Gastrocnemius medialis (tissue), 4 donors: ENCODE results near the gene C12orf60.

Source experiments
- CTCF ChIP-seq, 5 experiments: fragments of 450-650 bp in 3 of 5; fragments of 200-600 bp in 2 of 5; sonication (generic) in 2 of 5; IDR thresholded peaks in 4 of 5; conservative IDR thresholded peaks in 1 of 5; 1 replicate in 4 of 5; 2 replicates in 1 of 5; pipeline ENCODE4 v1.5.1; 2016 to 2019; ENCODE audit warnings: antibody characterized with exemption in 5 of 5, mild to moderate bottlenecking in 3 of 5, moderate library complexity in 3 of 5
- POLR2A ChIP-seq, 2 donors: fragments of 450-650 bp; IDR thresholded peaks; one replicate each; pipeline ENCODE4 v1.6.1; 2017; ENCODE audit warnings: antibody characterized with exemption in 2 of 2, mild to moderate bottlenecking in 2 of 2, moderate library complexity in 2 of 2

- no peak for TF ChIP-seq CTCF (IDR thresholded peaks at IDR 0.05 in 4 of 5, conservative IDR thresholded peaks at IDR 0.05 in 1 of 5)
- no peak for TF ChIP-seq POLR2A (IDR thresholded peaks at IDR 0.05)
Observed at GRCh38 chr12:14850929-14851663, 47.6 kb downstream of the C12orf60 start.
